ENCODE measurements around the gene MED7. TPM values are rescaled to one million over a fixed set of nuclear protein-coding genes. Genes with fewer than 3 reads are reported as not detected.

MED7 gene
- total RNA-seq, 2 experiments from 2014 or later = 12.1 to 13.2 TPM

- POLR2A ChIA-PET = no interaction called here
- no peaks in the 10 kb centered on the region for H3K27me3 Mint-ChIP-seq
- peaks cover 37% of the 10 kb centered on the region for H3K36me3 Mint-ChIP-seq (ENCODE audit: low read depth)
- no peak for DNase-seq
- H3K9me3 Mint-ChIP-seq = peaks cover 7% of the 10 kb centered on the region
- H3K27ac Mint-ChIP-seq = peak overlapping the region; percentile 99
- CTCF ChIA-PET = interaction anchor here (0.6 to 2.1 kb wide), 3 partner anchors 26 to 138 kb away, joined by 3 to 6 read pairs (median 4); no protein-coding TSS in a partner anchor
- H3K4me3 Mint-ChIP-seq = peak overlapping the region; percentile 97
- H3K4me1 Mint-ChIP-seq = peaks cover 58% of the 10 kb centered on the region
Observed at GRCh38 chr5:157177953-157178352, 35.3 kb upstream of the MED7 start.

GRCh38 chr5:157175071-157175612, 32.5 kb upstream of the MED7 start:
- H3K27me3 Mint-ChIP-seq = no peaks in the 10 kb centered on the region
- no peak for DNase-seq
- POLR2A ChIA-PET = no interaction called here
- peaks cover 83% of the 10 kb centered on the region for H3K4me1 Mint-ChIP-seq
- peak overlapping the region; percentile 65 for H3K27ac Mint-ChIP-seq
- H3K4me3 Mint-ChIP-seq = no peak overlapping the region
- peaks cover 17% of the 10 kb centered on the region for H3K9me3 Mint-ChIP-seq
- H3K36me3 Mint-ChIP-seq (ENCODE audit: low read depth) = peaks cover 24% of the 10 kb centered on the region
- CTCF ChIA-PET = interaction anchor here (0.7 to 3.0 kb wide), 9 partner anchors 9 to 32 kb away, joined by 3 to 21 read pairs (median 4); partner anchors contain the start of genes GARIN3 and MED7

GRCh38 chr5:157172403-157172802, 29.7 kb upstream of the MED7 start:
- peak overlapping the region; percentile 94 for H3K27ac Mint-ChIP-seq
- H3K27me3 Mint-ChIP-seq = no peaks in the 10 kb centered on the region
- H3K4me1 Mint-ChIP-seq = peaks cover 82% of the 10 kb centered on the region
- DNase-seq = peak; percentile 86
- POLR2A ChIA-PET = interaction anchor here (0.6 to 0.7 kb wide), 3 partner anchors 8 to 24 kb away, joined by 3 read pairs; partner anchors contain the start of gene ITK
- H3K36me3 Mint-ChIP-seq (ENCODE audit: low read depth) = peaks cover 28% of the 10 kb centered on the region
- CTCF ChIA-PET = interaction anchor here (0.6 to 1.9 kb wide), 6 partner anchors 10 to 99 kb away, joined by 3 to 9 read pairs (median 4); no protein-coding TSS in a partner anchor
- peak overlapping the region; percentile 71 for H3K4me3 Mint-ChIP-seq
- peaks cover 18% of the 10 kb centered on the region for H3K9me3 Mint-ChIP-seq

- no peak for DNase-seq
Observed at GRCh38 chr5:157168286-157168685, 25.6 kb upstream of the MED7 start.

GRCh38 chr5:157167214-157167621, 24.6 kb upstream of the MED7 start:
- CTCF ChIA-PET = interaction anchor here (0.7 to 3.3 kb wide), 11 partner anchors 9 to 337 kb away, joined by 3 to 21 read pairs (median 4); no protein-coding TSS in a partner anchor
- Mint-ChIP-seq H3K4me1 (peaks cover 76% of the 10 kb centered on the region), H3K4me3 (peak overlapping the region; percentile 39), H3K27me3 (no peaks in the 10 kb centered on the region), H3K36me3 (ENCODE audit: low read depth) (peaks cover 21% of the 10 kb centered on the region), H3K9me3 (peaks cover 16% of the 10 kb centered on the region), H3K27ac (peak overlapping the region; percentile 83)
- no peak for DNase-seq
- POLR2A ChIA-PET = interaction anchor here (0.7 to 1.0 kb wide), 4 partner anchors 12 to 57 kb away, joined by 3 to 6 read pairs (median 4); partner anchors contain the start of gene ITK

More at GRCh38 chr5:157168286-157168685, 25.6 kb upstream of the MED7 start:
- ChIA-PET POLR2A (interaction anchor here (1.0 kb wide), 2 partner anchors 11 to 12 kb away, joined by 3 to 4 read pairs; partner anchors contain the start of gene ITK), CTCF (interaction anchor here (0.6 to 3.3 kb wide), 11 partner anchors 7 to 177 kb away, joined by 3 to 21 read pairs (median 4); partner anchors contain the start of gene MED7)
- no peak overlapping the region for H3K4me3 Mint-ChIP-seq
- peaks cover 19% of the 10 kb centered on the region for H3K36me3 Mint-ChIP-seq (ENCODE audit: low read depth)
- H3K27me3 Mint-ChIP-seq = no peaks in the 10 kb centered on the region
- H3K27ac Mint-ChIP-seq = no peak overlapping the region
- H3K4me1 Mint-ChIP-seq = peaks cover 83% of the 10 kb centered on the region
- H3K9me3 Mint-ChIP-seq = peaks cover 16% of the 10 kb centered on the region

- POLR2A ChIA-PET = interaction anchor here (0.7 to 1.0 kb wide), 3 partner anchors 9 to 57 kb away, joined by 3 to 6 read pairs (median 4); no protein-coding TSS in a partner anchor
- Mint-ChIP-seq H3K4me1 (peaks cover 69% of the 10 kb centered on the region), H3K27me3 (no peaks in the 10 kb centered on the region), H3K36me3 (ENCODE audit: low read depth) (peaks cover 21% of the 10 kb centered on the region), H3K4me3 (peak within 1 kb of the TSS; percentile 53), H3K9me3 (peaks cover 16% of the 10 kb centered on the region), H3K27ac (peak within 1 kb of the TSS; percentile 83)
- CTCF ChIA-PET = interaction anchor here (0.5 to 3.3 kb wide), 9 partner anchors 9 to 336 kb away, joined by 3 to 21 read pairs (median 4); no protein-coding TSS in a partner anchor
- DNase-seq = no peak
Observed at GRCh38 chr5:157166214-157167213, 23.8 kb upstream of the MED7 start, which contains the start of gene GARIN3. Gene GARIN3 (minus strand): TSS chr5:157166264. CDS start chr5:157166168, 96 bp downstream.

GRCh38 chr5:157165668-157166067, 23.0 kb upstream of the MED7 start:
- ChIA-PET POLR2A (interaction anchor here (0.7 kb wide), 1 partner anchor 9 kb away, joined by 4 read pairs; no protein-coding TSS in a partner anchor), CTCF (interaction anchor here (0.5 to 3.3 kb wide), 2 partner anchors 10 to 165 kb away, joined by 3 to 21 read pairs; no protein-coding TSS in a partner anchor)
- Mint-ChIP-seq H3K27me3 (no peaks in the 10 kb centered on the region), H3K9me3 (peaks cover 10% of the 10 kb centered on the region), H3K4me3 (no peak overlapping the region), H3K36me3 (ENCODE audit: low read depth) (peaks cover 19% of the 10 kb centered on the region), H3K4me1 (peaks cover 65% of the 10 kb centered on the region), H3K27ac (peak overlapping the region; percentile 83)
- no peak for DNase-seq

GRCh38 chr5:157165261-157165660, 22.6 kb upstream of the MED7 start:
- no peak overlapping the region for H3K4me3 Mint-ChIP-seq
- peaks cover 7% of the 10 kb centered on the region for H3K9me3 Mint-ChIP-seq
- no peak for DNase-seq
- POLR2A ChIA-PET = no interaction called here
- H3K4me1 Mint-ChIP-seq = peaks cover 63% of the 10 kb centered on the region
- H3K27me3 Mint-ChIP-seq = no peaks in the 10 kb centered on the region
- H3K36me3 Mint-ChIP-seq (ENCODE audit: low read depth) = peaks cover 15% of the 10 kb centered on the region
- CTCF ChIA-PET = interaction anchor here (0.5 to 3.3 kb wide), 2 partner anchors 10 to 164 kb away, joined by 3 to 21 read pairs; no protein-coding TSS in a partner anchor
- no peak overlapping the region for H3K27ac Mint-ChIP-seq

GRCh38 chr5:157164521-157164920, 21.9 kb upstream of the MED7 start:
- peaks cover 2% of the 10 kb centered on the region for H3K9me3 Mint-ChIP-seq
- CTCF ChIA-PET = no interaction called here
- H3K27ac Mint-ChIP-seq = no peak overlapping the region
- H3K27me3 Mint-ChIP-seq = no peaks in the 10 kb centered on the region
- H3K4me3 Mint-ChIP-seq = no peak overlapping the region
- no peak for DNase-seq
- peaks cover 11% of the 10 kb centered on the region for H3K36me3 Mint-ChIP-seq (ENCODE audit: low read depth)
- H3K4me1 Mint-ChIP-seq = peaks cover 63% of the 10 kb centered on the region
- POLR2A ChIA-PET = no interaction called here

GRCh38 chr5:157162919-157163510, 20.4 kb upstream of the MED7 start:
- ChIA-PET POLR2A (no interaction called here), CTCF (interaction anchor here (1.0 to 2.8 kb wide), 6 partner anchors 9 to 162 kb away, joined by 3 to 12 read pairs (median 5); no protein-coding TSS in a partner anchor)
- peak overlapping the region; percentile 11 for H3K27ac Mint-ChIP-seq
- peaks cover 9% of the 10 kb centered on the region for H3K36me3 Mint-ChIP-seq (ENCODE audit: low read depth)
- DNase-seq = no peak
- no peaks in the 10 kb centered on the region for H3K27me3 Mint-ChIP-seq
- H3K4me3 Mint-ChIP-seq = no peak overlapping the region
- peaks cover 62% of the 10 kb centered on the region for H3K4me1 Mint-ChIP-seq
- H3K9me3 Mint-ChIP-seq = no peaks in the 10 kb centered on the region

GRCh38 chr5:157161996-157162395, 19.3 kb upstream of the MED7 start:
- Mint-ChIP-seq H3K4me3 (no peak overlapping the region), H3K36me3 (ENCODE audit: low read depth) (peaks cover 9% of the 10 kb centered on the region), H3K27me3 (no peaks in the 10 kb centered on the region), H3K9me3 (no peaks in the 10 kb centered on the region), H3K4me1 (peaks cover 61% of the 10 kb centered on the region), H3K27ac (no peak overlapping the region)
- ChIA-PET POLR2A (no interaction called here), CTCF (interaction anchor here (1.0 to 2.8 kb wide), 7 partner anchors 10 to 164 kb away, joined by 3 to 12 read pairs (median 5); no protein-coding TSS in a partner anchor)
- DNase-seq = no peak

GRCh38 chr5:157160001-157160400, 17.3 kb upstream of the MED7 start:
- POLR2A ChIA-PET = interaction anchor here (0.7 kb wide), 1 partner anchor 13 kb away, joined by 3 read pairs; no protein-coding TSS in a partner anchor
- peaks cover 12% of the 10 kb centered on the region for H3K36me3 Mint-ChIP-seq (ENCODE audit: low read depth)
- H3K27me3 Mint-ChIP-seq = no peaks in the 10 kb centered on the region
- no peaks in the 10 kb centered on the region for H3K9me3 Mint-ChIP-seq
- peak overlapping the region; percentile 59 for H3K4me3 Mint-ChIP-seq
- no peak for DNase-seq
- peak overlapping the region; percentile 87 for H3K27ac Mint-ChIP-seq
- CTCF ChIA-PET = no interaction called here
- H3K4me1 Mint-ChIP-seq = peaks cover 60% of the 10 kb centered on the region

Data from activated CD4-positive, alpha-beta T cell treated with anti-CD3 and anti-CD28 coated beads, Interleukin-2, amount 10 ng/mL, durations not matched to agents 7 days and 5 days (primary cell).